Urinary bladder (tissue), 4 donors: ENCODE data around the gene NDUFA11. TPM values are rescaled to one million over a fixed set of nuclear protein-coding genes. Genes with fewer than 3 reads are reported as not detected.
A peak's percentile ranks its signal among the peaks of the same experiment; 100 is the strongest.

ENCODE experiments used
- DNase-seq: peaks from one replicate; pipeline ENCODE4 v3.0.0-alpha.2; 2015; ENCODE audit errors: extremely low spot score
- H3K27ac ChIP-seq: one replicate; pipeline ENCODE4 v1.5.1; 2013; ENCODE audit warnings: low read depth, mild to moderate bottlenecking, moderate library complexity
- H3K36me3 ChIP-seq: one replicate; pipeline ENCODE4 v1.6.1; 2013; ENCODE audit warnings: mild to moderate bottlenecking, moderate library complexity; ENCODE audit not compliant: insufficient read depth
- H3K4me1 ChIP-seq: one replicate; pipeline ENCODE4 v1.6.1; 2013; ENCODE audit warnings: mild to moderate bottlenecking, moderate library complexity; ENCODE audit not compliant: insufficient read depth
- H3K4me3 ChIP-seq: one replicate; pipeline ENCODE4 v1.5.1; 2013; ENCODE audit warnings: low read depth, low read length
- WGBS: extraction: QIAGEN DNeasy Blood & Tissue Kit; methylation state at CpG from one replicate; pipeline ENCODE4 v1.1.7; 2013; 5-methylcytosine and 5-hydroxymethylcytosine counted together
- polyA plus RNA-seq: library from polyadenylated mRNA; stranded (reverse); fragments of 200-250 nt; gene quantifications from one replicate; pipeline ENCODE4 v1.2.3, GENCODE V29; 2013
- total RNA-seq: library from RNA; depleted of rRNA; stranded (reverse); fragments of >200 nt; gene quantifications from one replicate; pipeline ENCODE4 v1.2.3, GENCODE V29; 2014
- donor health status: healthy with polysubstance abuse.
- donor health status: healthy.

The NDUFA11 gene
- total and polyA plus RNA-seq, 2 donors = 114 to 520 TPM

GRCh38 chr19:5937550-5937949 is 34.0 kb upstream of the NDUFA11 start:
- Histone ChIP-seq H3K4me3 (no peak overlapping the region), H3K27ac (no peak overlapping the region), H3K4me1 (no peaks in the 10 kb centered on the region), H3K36me3 (peaks cover 4% of the 10 kb centered on the region)
- no peak for DNase-seq
- 65% methylated on average over 10 of the region's 10 CpGs for WGBS

- no peaks in the 10 kb centered on the region for H3K4me1 ChIP-seq
- no peak overlapping the region for H3K27ac ChIP-seq
- peaks cover 4% of the 10 kb centered on the region for H3K36me3 ChIP-seq
- DNase-seq = no peak
- WGBS = 91% methylated on average over 9 of the region's 9 CpGs
- no peak overlapping the region for H3K4me3 ChIP-seq
These were observed 32.7 kb upstream of the NDUFA11 start for GRCh38 chr19:5936292-5936592.

- Histone ChIP-seq H3K36me3 (no peaks in the 10 kb centered on the region), H3K4me1 (no peaks in the 10 kb centered on the region), H3K4me3 (no peak overlapping the region), H3K27ac (peak overlapping the region; percentile 64)
- 50% methylated on average over 25 of the region's 25 CpGs for WGBS
- DNase-seq = no peak
These were observed 32.1 kb upstream of the NDUFA11 start for GRCh38 chr19:5935473-5936291.

- peak; percentile 65 for DNase-seq
- Histone ChIP-seq H3K27ac (no peak overlapping the region), H3K36me3 (no peaks in the 10 kb centered on the region), H3K4me3 (no peak overlapping the region), H3K4me1 (no peaks in the 10 kb centered on the region)
- WGBS = 34% methylated on average over 16 of the region's 16 CpGs
These were observed 31.3 kb upstream of the NDUFA11 start for GRCh38 chr19:5934774-5935472.

GRCh38 chr19:5934069-5934401 is 30.4 kb upstream of the NDUFA11 start:
- 81% methylated on average over 5 of the region's 5 CpGs for WGBS
- Histone ChIP-seq H3K36me3 (no peaks in the 10 kb centered on the region), H3K27ac (no peak overlapping the region)

GRCh38 chr19:5933391-5934068 is 29.9 kb upstream of the NDUFA11 start:
- H3K4me3 ChIP-seq = no peak overlapping the region
- H3K27ac ChIP-seq = no peak overlapping the region
- no peaks in the 10 kb centered on the region for H3K36me3 ChIP-seq
- no peaks in the 10 kb centered on the region for H3K4me1 ChIP-seq
- DNase-seq = no peak
- 78% methylated on average over 20 of the region's 20 CpGs for WGBS

More at GRCh38 chr19:5934069-5934401, 30.4 kb upstream of the NDUFA11 start:
- no peak for DNase-seq
- no peaks in the 10 kb centered on the region for H3K4me1 ChIP-seq
- H3K4me3 ChIP-seq = no peak overlapping the region

- Histone ChIP-seq H3K36me3 (no peaks in the 10 kb centered on the region), H3K4me1 (no peaks in the 10 kb centered on the region), H3K27ac (no peak overlapping the region), H3K4me3 (no peak overlapping the region)
- 93% methylated on average over 21 of the region's 21 CpGs for WGBS
- no peak for DNase-seq
These were observed 29.1 kb upstream of the NDUFA11 start for GRCh38 chr19:5932609-5933262.

GRCh38 chr19:5932146-5932545 is 28.6 kb upstream of the NDUFA11 start:
- WGBS = 92% methylated on average over 18 of the region's 18 CpGs
- H3K4me1 ChIP-seq = no peaks in the 10 kb centered on the region
- H3K4me3 ChIP-seq = no peak overlapping the region
- H3K27ac ChIP-seq = no peak overlapping the region
- DNase-seq = no peak
- H3K36me3 ChIP-seq = no peaks in the 10 kb centered on the region

- DNase-seq = no peak
- no peaks in the 10 kb centered on the region for H3K36me3 ChIP-seq
- 90% methylated on average over 11 of the region's 11 CpGs for WGBS
- no peaks in the 10 kb centered on the region for H3K4me1 ChIP-seq
- H3K27ac ChIP-seq = no peak overlapping the region
- no peak overlapping the region for H3K4me3 ChIP-seq
These were observed 27.7 kb upstream of the NDUFA11 start for GRCh38 chr19:5931251-5931650.

GRCh38 chr19:5929625-5930024 is 26.0 kb upstream of the NDUFA11 start:
- H3K36me3 ChIP-seq = no peaks in the 10 kb centered on the region
- DNase-seq = no peak
- 72% methylated on average over 14 of the region's 14 CpGs for WGBS
- no peak overlapping the region for H3K4me3 ChIP-seq
- no peaks in the 10 kb centered on the region for H3K4me1 ChIP-seq
- H3K27ac ChIP-seq = no peak overlapping the region

- WGBS = 75% methylated on average over 13 of the region's 13 CpGs
- DNase-seq = no peak
- Histone ChIP-seq H3K27ac (no peak overlapping the region), H3K36me3 (no peaks in the 10 kb centered on the region), H3K4me3 (no peak overlapping the region), H3K4me1 (no peaks in the 10 kb centered on the region)
These were observed 25.6 kb upstream of the NDUFA11 start for GRCh38 chr19:5929179-5929578.

GRCh38 chr19:5927441-5927821 is 23.8 kb upstream of the NDUFA11 start:
- H3K36me3 ChIP-seq = no peaks in the 10 kb centered on the region
- H3K4me1 ChIP-seq = no peaks in the 10 kb centered on the region
- 75% methylated on average over 8 of the region's 8 CpGs for WGBS
- H3K27ac ChIP-seq = peak overlapping the region; percentile 82
- no peak for DNase-seq
- H3K4me3 ChIP-seq = no peak overlapping the region

- no peak overlapping the region for H3K4me3 ChIP-seq
- H3K36me3 ChIP-seq = peaks cover 3% of the 10 kb centered on the region
- no peaks in the 10 kb centered on the region for H3K4me1 ChIP-seq
- WGBS = 25% methylated on average over 14 of the region's 14 CpGs
- H3K27ac ChIP-seq = peak overlapping the region; percentile 82
- DNase-seq = no peak
These were observed 23.3 kb upstream of the NDUFA11 start for GRCh38 chr19:5926641-5927440.
